Subcutaneous abdominal adipose tissue (tissue), 5 donors: ENCODE measurements around the gene TBX20.

Experiments used
- H3K27ac ChIP-seq: one replicate; pipeline ENCODE4 v1.7.0; 2013; ENCODE audit warnings: low read depth, mild to moderate bottlenecking, inconsistent platforms, low read length, moderate library complexity
- H3K27me3 ChIP-seq, 5 donors: one replicate each; pipeline ENCODE4 v1.7.0; 2013; ENCODE audit warnings: low read length in 5 of 5, inconsistent platforms in 1 of 5; ENCODE audit not compliant: control insufficient read depth in 5 of 5, insufficient read depth in 4 of 5
- H3K36me3 ChIP-seq, 5 donors: one replicate each; pipeline ENCODE4 v1.7.0; 2013; ENCODE audit warnings: low read length in 5 of 5; ENCODE audit not compliant: control insufficient read depth in 5 of 5, insufficient read depth in 5 of 5
- H3K4me1 ChIP-seq, 5 donors: one replicate each; pipeline ENCODE4 v1.7.0; 2013; ENCODE audit warnings: low read length in 5 of 5, mild to moderate bottlenecking in 3 of 5, moderate library complexity in 1 of 5; ENCODE audit not compliant: control insufficient read depth in 5 of 5, insufficient read depth in 5 of 5
- H3K4me3 ChIP-seq, 5 donors: one replicate each; pipeline ENCODE4 v1.7.0; 2013; ENCODE audit warnings: low read length in 5 of 5, low read depth in 1 of 5
- H3K9ac ChIP-seq, 5 donors: one replicate each; pipeline ENCODE4 v1.7.0; 2013; ENCODE audit warnings: low read length in 5 of 5, mild to moderate bottlenecking in 4 of 5, moderate library complexity in 3 of 5
- H3K9me3 ChIP-seq, 5 donors: one replicate each; pipeline ENCODE4 v1.7.0; 2013; ENCODE audit warnings: low read length in 5 of 5; ENCODE audit not compliant: control insufficient read depth in 5 of 5
- donor health status: healthy.
- donor health status: healthy.
- donor health status: healthy.
- donor health status: healthy.
- donor health status: healthy.

The TBX20 gene

GRCh38 chr7:35253710-35254495 lies at the start of gene TBX20:
TBX20 (minus strand) TSS chr7:35254100; CDS start chr7:35253620, 480 bp downstream.
- Histone ChIP-seq H3K27ac (no peak within 1 kb of the TSS), H3K36me3 (no peaks in the 10 kb centered on the region), H3K27me3 (peaks cover 79 to 96% (median 82%) of the 10 kb centered on the region in 5 donors), H3K4me3 (peak within 1 kb of the TSS; percentile 19 to 79 (median 64)), H3K9me3 (peaks cover 0 to 4% (median 0%) of the 10 kb centered on the region in 5 donors), H3K4me1 (peaks cover 0 to 36% (median 33%) of the 10 kb centered on the region in 5 donors), H3K9ac (peak within 1 kb of the TSS in 1 of 5 donors; percentile 2)

GRCh38 chr7:35289376-35289775 lies 35.5 kb upstream of the TBX20 start:
- Histone ChIP-seq H3K9me3 (peaks cover 0 to 13% (median 6%) of the 10 kb centered on the region in 5 donors), H3K9ac (no peak overlapping the region), H3K4me3 (no peak overlapping the region), H3K4me1 (no peaks in the 10 kb centered on the region), H3K27ac (no peak overlapping the region), H3K27me3 (no peaks in the 10 kb centered on the region), H3K36me3 (no peaks in the 10 kb centered on the region)

- Histone ChIP-seq H3K27me3 (no peaks in the 10 kb centered on the region), H3K4me3 (no peak overlapping the region), H3K36me3 (no peaks in the 10 kb centered on the region), H3K4me1 (no peaks in the 10 kb centered on the region), H3K9ac (no peak overlapping the region), H3K27ac (no peak overlapping the region), H3K9me3 (peaks cover 0 to 8% (median 3%) of the 10 kb centered on the region in 5 donors)
Observed at GRCh38 chr7:35286986-35287385, 33.1 kb upstream of the TBX20 start.

GRCh38 chr7:35286422-35286821 lies 32.5 kb upstream of the TBX20 start:
- no peaks in the 10 kb centered on the region for H3K36me3 ChIP-seq
- H3K4me1 ChIP-seq, result no peaks in the 10 kb centered on the region
- H3K27me3 ChIP-seq, result peaks cover 0 to 1% (median 0%) of the 10 kb centered on the region in 5 donors
- peaks cover 0 to 8% (median 3%) of the 10 kb centered on the region in 5 donors for H3K9me3 ChIP-seq
- H3K4me3 ChIP-seq, result no peak overlapping the region
- no peak overlapping the region for H3K9ac ChIP-seq
- no peak overlapping the region for H3K27ac ChIP-seq

- H3K4me1 ChIP-seq, result no peaks in the 10 kb centered on the region
- H3K9ac ChIP-seq, result no peak overlapping the region
- H3K27ac ChIP-seq, result no peak overlapping the region
- peaks cover 0 to 8% (median 3%) of the 10 kb centered on the region in 5 donors for H3K9me3 ChIP-seq
- peaks cover 0 to 5% (median 0%) of the 10 kb centered on the region in 5 donors for H3K27me3 ChIP-seq
- no peak overlapping the region for H3K4me3 ChIP-seq
- no peaks in the 10 kb centered on the region for H3K36me3 ChIP-seq
Observed at GRCh38 chr7:35285799-35286198, 31.9 kb upstream of the TBX20 start.

- H3K9me3 ChIP-seq, result no peaks in the 10 kb centered on the region
- H3K4me3 ChIP-seq, result no peak overlapping the region
- no peak overlapping the region for H3K27ac ChIP-seq
- H3K4me1 ChIP-seq, result no peaks in the 10 kb centered on the region
- peaks cover 0 to 5% (median 3%) of the 10 kb centered on the region in 5 donors for H3K27me3 ChIP-seq
- H3K9ac ChIP-seq, result no peak overlapping the region
- no peaks in the 10 kb centered on the region for H3K36me3 ChIP-seq
Observed at GRCh38 chr7:35280902-35281301, 27.0 kb upstream of the TBX20 start.

- H3K9ac ChIP-seq, result no peak overlapping the region
- no peaks in the 10 kb centered on the region for H3K4me1 ChIP-seq
- H3K36me3 ChIP-seq, result no peaks in the 10 kb centered on the region
- H3K27ac ChIP-seq, result no peak overlapping the region
- peaks cover 0 to 5% (median 3%) of the 10 kb centered on the region in 5 donors for H3K27me3 ChIP-seq
- no peak overlapping the region for H3K4me3 ChIP-seq
- H3K9me3 ChIP-seq, result no peaks in the 10 kb centered on the region
Observed at GRCh38 chr7:35277359-35277758, 23.5 kb upstream of the TBX20 start.

GRCh38 chr7:35272246-35272645 lies 18.3 kb upstream of the TBX20 start:
- Histone ChIP-seq H3K27ac (no peak overlapping the region), H3K9ac (no peak overlapping the region), H3K9me3 (no peaks in the 10 kb centered on the region)

GRCh38 chr7:35268953-35269352 lies 15.1 kb upstream of the TBX20 start:
- Histone ChIP-seq H3K9me3 (no peaks in the 10 kb centered on the region), H3K9ac (no peak overlapping the region), H3K27ac (no peak overlapping the region), H3K4me3 (no peak overlapping the region), H3K27me3 (peaks cover 3 to 7% (median 3%) of the 10 kb centered on the region in 5 donors), H3K4me1 (no peaks in the 10 kb centered on the region), H3K36me3 (no peaks in the 10 kb centered on the region)

More at GRCh38 chr7:35272246-35272645, 18.3 kb upstream of the TBX20 start:
- H3K27me3 ChIP-seq, result peaks cover 0 to 3% (median 3%) of the 10 kb centered on the region in 5 donors
- H3K4me1 ChIP-seq, result no peaks in the 10 kb centered on the region
- H3K4me3 ChIP-seq, result no peak overlapping the region
- H3K36me3 ChIP-seq, result no peaks in the 10 kb centered on the region

GRCh38 chr7:35267411-35267810 lies 13.5 kb upstream of the TBX20 start:
- H3K9me3 ChIP-seq, result no peaks in the 10 kb centered on the region
- H3K4me3 ChIP-seq, result no peak overlapping the region
- H3K27me3 ChIP-seq, result peaks cover 10 to 22% (median 14%) of the 10 kb centered on the region in 5 donors
- no peak overlapping the region for H3K9ac ChIP-seq
- no peaks in the 10 kb centered on the region for H3K36me3 ChIP-seq
- no peak overlapping the region for H3K27ac ChIP-seq
- H3K4me1 ChIP-seq, result no peaks in the 10 kb centered on the region
